ENCODE data around the gene LRP2BP. TPM values are rescaled to one million over a fixed set of nuclear protein-coding genes. Genes with fewer than 3 reads are reported as not detected.

The LRP2BP gene
- total and polyA plus RNA-seq, 2 of the 4 experiments (the other 2 are of a cell fraction): 0.10 to 0.18 TPM

DNA sequence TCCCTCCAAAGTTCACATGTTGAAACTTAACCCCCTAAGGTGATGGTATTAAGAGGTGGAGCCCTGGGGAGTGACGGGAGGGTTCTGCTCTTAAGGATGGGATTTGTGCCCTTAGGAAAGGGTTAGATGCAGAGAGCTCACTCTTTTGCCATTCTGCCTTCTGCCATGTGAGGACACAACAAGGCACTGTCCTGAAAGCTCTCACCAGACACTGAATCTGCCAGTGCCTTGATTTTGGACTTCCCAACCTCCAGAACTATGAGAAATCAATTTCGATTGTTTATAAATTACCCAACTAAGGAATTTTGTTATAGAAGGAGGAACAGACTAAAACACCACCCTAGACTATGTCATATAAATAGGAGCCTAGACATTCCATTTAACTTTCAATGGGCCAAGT, 11.7 kb downstream of the LRP2BP start:
- intact Hi-C loops (cut with micrococcal nuclease) (no loop called here), dilution Hi-C loops (cut with HindIII; ENCODE audit: low sequenced_read_pairs, unreplicated experiment) (no loop called here), in situ Hi-C loops (cut with MboI; ENCODE audit: low sequenced_read_pairs) (no loop called here)
- H2BK15ac ChIP-seq (ENCODE audit: low read depth, low read length): no peak overlapping the region
- no peak overlapping the region for H3K14ac ChIP-seq (replicated peaks; ENCODE audit: low read depth, low read length)
- peaks cover 5% of the 10 kb centered on the region for H3K9me3 ChIP-seq (ENCODE audit: control insufficient read depth, insufficient read depth, low read length)
- peaks cover 2% of the 10 kb centered on the region; the same call in 1 of the 2 replicates for H3K36me3 ChIP-seq (ENCODE audit: control insufficient read depth, insufficient read depth, low read length)
- DNase-seq (no peak), ATAC-seq (ENCODE audit: low read depth) (no peak)
- no peak overlapping the region for H4K5ac ChIP-seq (ENCODE audit: low read depth, low read length)
- no peak overlapping the region for H4K91ac ChIP-seq (ENCODE audit: insufficient read depth, low read depth, low read length)
- no peak overlapping the region for H2AFZ ChIP-seq (replicated peaks; ENCODE audit: low read length, poor library complexity)
- TF ChIP-seq RFX5 (IDR thresholded peaks at IDR 0.05; ENCODE audit: low read depth, low read length) (no peak), SMC3 (IDR thresholded peaks at IDR 0.05; ENCODE audit: low read depth, low read length) (no peak), NFE2L2 (IDR thresholded peaks at IDR 0.05; ENCODE audit: low read depth, low read length) (no peak), POLR2A (IDR thresholded peaks at IDR 0.05; ENCODE audit: low read depth, low read length) (no peak), RCOR1 (IDR thresholded peaks at IDR 0.05; ENCODE audit: insufficient replicate concordance, low read length) (no peak), BHLHE40 (IDR thresholded peaks at IDR 0.05; ENCODE audit: low read depth, low read length) (no peak), MAFK (IDR thresholded peaks at IDR 0.05; ENCODE audit: low read depth, low read length) (no peak), CEBPB (IDR thresholded peaks at IDR 0.05; ENCODE audit: low read depth, low read length) (no peak), CHD1 (IDR thresholded peaks at IDR 0.05; ENCODE audit: low read depth, low read length) (no peak), RAD21 (IDR thresholded peaks at IDR 0.05; ENCODE audit: low read length) (no peak), FOS (IDR thresholded peaks at IDR 0.05; ENCODE audit: low read depth, low read length) (no peak), MAZ (IDR thresholded peaks at IDR 0.05; ENCODE audit: borderline replicate concordance, low read depth, low read length) (no peak), MXI1 (IDR thresholded peaks at IDR 0.05; ENCODE audit: borderline replicate concordance, low read depth, low read length) (no peak)
- TF ChIP-seq, protein P1, sequence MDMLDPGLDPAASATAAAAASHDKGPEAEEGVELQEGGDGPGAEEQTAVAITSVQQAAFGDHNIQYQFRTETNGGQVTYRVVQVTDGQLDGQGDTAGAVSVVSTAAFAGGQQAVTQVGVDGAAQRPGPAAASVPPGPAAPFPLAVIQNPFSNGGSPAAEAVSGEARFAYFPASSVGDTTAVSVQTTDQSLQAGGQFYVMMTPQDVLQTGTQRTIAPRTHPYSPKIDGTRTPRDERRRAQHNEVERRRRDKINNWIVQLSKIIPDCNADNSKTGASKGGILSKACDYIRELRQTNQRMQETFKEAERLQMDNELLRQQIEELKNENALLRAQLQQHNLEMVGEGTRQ (IDR thresholded peaks at IDR 0.05; ENCODE audit: low read depth, low read length): no peak
- TF ChIP-seq, protein P2, sequence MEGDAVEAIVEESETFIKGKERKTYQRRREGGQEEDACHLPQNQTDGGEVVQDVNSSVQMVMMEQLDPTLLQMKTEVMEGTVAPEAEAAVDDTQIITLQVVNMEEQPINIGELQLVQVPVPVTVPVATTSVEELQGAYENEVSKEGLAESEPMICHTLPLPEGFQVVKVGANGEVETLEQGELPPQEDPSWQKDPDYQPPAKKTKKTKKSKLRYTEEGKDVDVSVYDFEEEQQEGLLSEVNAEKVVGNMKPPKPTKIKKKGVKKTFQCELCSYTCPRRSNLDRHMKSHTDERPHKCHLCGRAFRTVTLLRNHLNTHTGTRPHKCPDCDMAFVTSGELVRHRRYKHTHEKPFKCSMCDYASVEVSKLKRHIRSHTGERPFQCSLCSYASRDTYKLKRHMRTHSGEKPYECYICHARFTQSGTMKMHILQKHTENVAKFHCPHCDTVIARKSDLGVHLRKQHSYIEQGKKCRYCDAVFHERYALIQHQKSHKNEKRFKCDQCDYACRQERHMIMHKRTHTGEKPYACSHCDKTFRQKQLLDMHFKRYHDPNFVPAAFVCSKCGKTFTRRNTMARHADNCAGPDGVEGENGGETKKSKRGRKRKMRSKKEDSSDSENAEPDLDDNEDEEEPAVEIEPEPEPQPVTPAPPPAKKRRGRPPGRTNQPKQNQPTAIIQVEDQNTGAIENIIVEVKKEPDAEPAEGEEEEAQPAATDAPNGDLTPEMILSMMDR (conservative IDR thresholded peaks at IDR 0.05; ENCODE audit: low read depth, low read length): no peak
- TF ChIP-seq, protein P3, sequence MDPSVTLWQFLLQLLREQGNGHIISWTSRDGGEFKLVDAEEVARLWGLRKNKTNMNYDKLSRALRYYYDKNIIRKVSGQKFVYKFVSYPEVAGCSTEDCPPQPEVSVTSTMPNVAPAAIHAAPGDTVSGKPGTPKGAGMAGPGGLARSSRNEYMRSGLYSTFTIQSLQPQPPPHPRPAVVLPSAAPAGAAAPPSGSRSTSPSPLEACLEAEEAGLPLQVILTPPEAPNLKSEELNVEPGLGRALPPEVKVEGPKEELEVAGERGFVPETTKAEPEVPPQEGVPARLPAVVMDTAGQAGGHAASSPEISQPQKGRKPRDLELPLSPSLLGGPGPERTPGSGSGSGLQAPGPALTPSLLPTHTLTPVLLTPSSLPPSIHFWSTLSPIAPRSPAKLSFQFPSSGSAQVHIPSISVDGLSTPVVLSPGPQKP (IDR thresholded peaks at IDR 0.05; ENCODE audit: borderline replicate concordance, low read depth, low read length): no peak
- no peaks in the 10 kb centered on the region for H4K20me1 ChIP-seq (ENCODE audit: insufficient read depth, low read length)
- WGBS, 2 experiments (ENCODE audit: extremely low coverage in 2 of 2, insufficient read length in 1 of 2): no CpG with 5 or more reads among the region's 2 CpGs
- no peak overlapping the region for H3K9ac ChIP-seq (ENCODE audit: low read depth, low read length)
- H2AK9ac ChIP-seq (replicated peaks; ENCODE audit: low read depth, low read length, poor library complexity): no peak overlapping the region
- H3K4me1 ChIP-seq (ENCODE audit: control insufficient read depth, insufficient read depth, low read length): no peaks in the 10 kb centered on the region
- CTCF ChIA-PET: interaction anchor here (0.6 kb wide), 1 partner anchor 88 kb away, joined by 3 read pairs; the partner anchor contains the start of gene CCDC110
- H3K27ac ChIP-seq (ENCODE audit: insufficient read depth, low read length): no peak overlapping the region
- H3K4ac ChIP-seq (ENCODE audit: low read depth, low read length): no peak overlapping the region
- BruUV-seq (replicated peaks): no TSS peak
- no peak overlapping the region for H2AK5ac ChIP-seq (ENCODE audit: low read depth, low read length)
- H3K27me3 ChIP-seq (ENCODE audit: control insufficient read depth, insufficient read depth, low read length): no peaks in the 10 kb centered on the region
- H3K9me1 ChIP-seq (ENCODE audit: insufficient read depth, low read length): no peaks in the 10 kb centered on the region
- POLR2A ChIA-PET (ENCODE audit: unreplicated experiment): no interaction called here
- no peak overlapping the region for H3K4me2 ChIP-seq (ENCODE audit: low read depth, low read length)
- no peak overlapping the region for H3K4me3 ChIP-seq (ENCODE audit: insufficient read depth, low read depth, low read length)
- H3K79me1 ChIP-seq (ENCODE audit: low read depth in 1 of 2, low read length in 2 of 2): no peaks in the 10 kb centered on the region
- no peak overlapping the region for H2BK5ac ChIP-seq (ENCODE audit: low read depth, low read length, poor library complexity, severe bottlenecking)
- no peak overlapping the region for H2BK20ac ChIP-seq (ENCODE audit: low read depth, low read length)
- H3K23ac ChIP-seq (ENCODE audit: low read depth, low read length): no peak overlapping the region
- H4K8ac ChIP-seq (ENCODE audit: low read depth in 2 of 2, low read length in 2 of 2): no peak overlapping the region
- no peak overlapping the region for H2BK120ac ChIP-seq (ENCODE audit: low read depth, low read length)
- no peak overlapping the region for H3K18ac ChIP-seq (ENCODE audit: low read depth, low read length)
- H3K56ac ChIP-seq (ENCODE audit: extremely low read depth, insufficient read depth, low read length): no peak overlapping the region

Data from IMR-90 (cell line).